K562 (cell line): Measurements from ENCODE around the gene RYR3. TPM values are rescaled to one million over a fixed set of nuclear protein-coding genes. Genes with fewer than 3 reads are reported as not detected.

Experiments used
- ATAC-seq: fragments of 200-7000 bp; cut with Tn5 transposase; 3 replicates; pipeline ENCODE4 v1.9.1; 2020; ENCODE audit warnings: moderate library complexity
- BruUV-seq: library from RNA; stranded (reverse); fragments of 400-500 nt; replicated peaks from 2 replicates; lab custom pipeline; 2021; lab: Mats Ljungman, UMichigan
- CTCF ChIA-PET: fragments of 300-600 bp; formaldehyde crosslinking; extraction: SDS; loops from one replicate; lab custom pipeline; 2021; ENCODE audit warnings: low intra/inter-chr PET ratio; lab: Yijun Ruan, JAX
- POLR2A ChIA-PET: fragments of 300-600, 350-650 bp; sonication (Branson Sonifier 250); formaldehyde crosslinking; extraction: SDS; loops from one replicate; lab custom pipeline; 2021; ENCODE audit warnings: antibody characterized with exemption, inconsistent platforms; lab: Yijun Ruan, JAX
- DNase-seq, 4 experiments: peaks; one replicate each; pipeline versions ENCODE4 v3.0.0 to v3.0.0-alpha.2; 2011 to 2018; ENCODE audit warnings: low spot score in 3 of 4, mixed read lengths in 3 of 4; ENCODE audit errors: extremely low read depth in 1 of 4
- FAIRE-seq: peaks from 2 replicates; lab custom pipeline; 2011; peaks lifted over from hg19 to GRCh38; lab: Jason Lieb, UNC
- H2AFZ ChIP-seq: 2 replicates; pipeline ENCODE4 v1.6.0; 2011; ENCODE audit warnings: low read depth, low read length, control low read depth, inconsistent platforms
- H3K27ac ChIP-seq: fragments of 200-600 bp; 3 replicates; pipeline ENCODE4 v1.8.0; 2011; ENCODE audit warnings: low read depth, mild to moderate bottlenecking, control low read depth, inconsistent platforms, low read length, moderate library complexity, mixed read lengths; ENCODE audit errors: extremely low read depth
- H3K27me3 ChIP-seq, 2 experiments: fragments of 300-600 bp in 1 of 2; 2 replicates in 1 of 2; 3 replicates in 1 of 2; pipeline versions ENCODE4 v1.6.0 to v1.8.0; 2011; ENCODE audit warnings: inconsistent platforms in 2 of 2, low read length in 2 of 2, mild to moderate bottlenecking in 1 of 2, mixed read lengths in 1 of 2, moderate library complexity in 1 of 2; ENCODE audit not compliant: control insufficient read depth in 2 of 2, insufficient read depth in 2 of 2
- H3K36me3 ChIP-seq: fragments of 300-600 bp; 3 replicates; pipeline ENCODE4 v1.8.0; 2011; ENCODE audit warnings: mild to moderate bottlenecking, low read length, inconsistent platforms; ENCODE audit not compliant: control insufficient read depth, insufficient read depth
- H3K4me1 ChIP-seq, 2 experiments: fragments of 200-600 bp in 1 of 2; replicated peaks in 1 of 2; 2 replicates in 1 of 2; 3 replicates in 1 of 2; pipeline versions ENCODE4 v1.5.1 to v1.8.0; 2011; ENCODE audit warnings: inconsistent platforms in 2 of 2, low read length in 2 of 2, mild to moderate bottlenecking in 1 of 2, mixed read lengths in 1 of 2, moderate library complexity in 1 of 2; ENCODE audit not compliant: control insufficient read depth in 2 of 2, insufficient read depth in 2 of 2
- H3K4me2 ChIP-seq: 2 replicates; pipeline ENCODE4 v1.6.1; 2011; ENCODE audit warnings: low read length, control low read depth, inconsistent platforms, mixed read lengths; ENCODE audit not compliant: insufficient read depth
- H3K4me3 ChIP-seq: fragments of 200-600 bp; sonication (generic), shearing (Covaris generic); 2 replicates; pipeline ENCODE4 v1.5.1; 2016; ENCODE audit warnings: control low read depth, inconsistent platforms
- H3K79me2 ChIP-seq: fragments of 200-600 bp; 3 replicates; pipeline ENCODE4 v1.8.0; 2011; ENCODE audit warnings: low read length, inconsistent platforms; ENCODE audit not compliant: control insufficient read depth, insufficient read depth
- H3K9ac ChIP-seq, 2 experiments: 2 replicates each; pipeline versions ENCODE4 v1.6.0 to v1.6.1; 2011; ENCODE audit warnings: low read depth in 2 of 2, low read length in 2 of 2, control low read depth in 1 of 2, inconsistent platforms in 1 of 2, mild to moderate bottlenecking in 1 of 2, mixed read lengths in 1 of 2; ENCODE audit not compliant: insufficient read depth in 1 of 2
- H3K9me1 ChIP-seq: one replicate; pipeline ENCODE4 v1.6.0; 2011; ENCODE audit warnings: inconsistent platforms, mild to moderate bottlenecking, low read length, moderate library complexity; ENCODE audit not compliant: control insufficient read depth, insufficient read depth
- H3K9me3 ChIP-seq: replicated peaks from 2 replicates; pipeline ENCODE4 v1.5.1; 2011; ENCODE audit warnings: low read depth, low read length, inconsistent platforms; ENCODE audit not compliant: control insufficient read depth, insufficient read depth
- H4K20me1 ChIP-seq: replicated peaks from 2 replicates; pipeline ENCODE4 v1.6.1; 2011; ENCODE audit warnings: low read length, inconsistent platforms, mixed read lengths; ENCODE audit not compliant: control insufficient read depth, insufficient read depth
- ADNP ChIP-seq: fragments of 200-800 bp; sonication (Bioruptor generic); IDR thresholded peaks from 2 replicates; pipeline ENCODE4 v1.6.1; 2016; ENCODE audit warnings: missing genetic modification characterization, missing compliant biosample characterization
- ARID1B ChIP-seq: fragments of 450-650 bp; IDR thresholded peaks from 2 replicates; pipeline ENCODE4 v1.6.1; 2016; ENCODE audit warnings: antibody characterized with exemption, mild to moderate bottlenecking, inconsistent platforms
- KLF1 ChIP-seq: fragments of 450-650 bp; IDR thresholded peaks from 2 replicates; pipeline ENCODE4 v1.6.1; 2016; ENCODE audit warnings: missing genetic modification characterization, missing compliant biosample characterization
- KLF16 ChIP-seq: IDR thresholded peaks from 2 replicates; pipeline ENCODE4 v1.6.1; 2016; ENCODE audit warnings: antibody characterized with exemption
- NFRKB ChIP-seq: fragments of 450-650 bp; IDR thresholded peaks from 2 replicates; pipeline ENCODE4 v1.6.1; 2016; ENCODE audit warnings: low read depth
- SLC30A9 ChIP-seq: fragments of 250-450 bp; sonication (Bioruptor Pico); IDR thresholded peaks from 2 replicates; pipeline ENCODE4 v1.8.0; 2022; ENCODE audit warnings: mild to moderate bottlenecking, moderate library complexity
- TEAD2 ChIP-seq: fragments of 450-650 bp; IDR thresholded peaks from 2 replicates; pipeline ENCODE4 v1.6.1; 2016; ENCODE audit warnings: missing genetic modification characterization, control low read depth, missing compliant biosample characterization
- WHSC1 ChIP-seq: IDR thresholded peaks from one replicate; pipeline ENCODE4 v1.6.1; 2012; ENCODE audit warnings: low read length, control low read depth, inconsistent platforms
- ZNF197 ChIP-seq: fragments of 200-800 bp; sonication (Bioruptor generic); IDR thresholded peaks from 2 replicates; pipeline ENCODE4 v1.6.1; 2016; ENCODE audit warnings: low read depth, missing genetic modification characterization, missing compliant biosample characterization
- ZNF444 ChIP-seq: fragments of 250-450 bp; sonication (Bioruptor Pico); IDR thresholded peaks from 2 replicates; pipeline ENCODE4 v1.4.0; 2020; ENCODE audit warnings: mild to moderate bottlenecking, moderate library complexity
- ZNF584 ChIP-seq: fragments of 200-800 bp; sonication (Bioruptor generic); IDR thresholded peaks from 2 replicates; pipeline ENCODE4 v1.6.1; 2016; ENCODE audit warnings: low read depth, mild to moderate bottlenecking, missing genetic modification characterization, missing compliant biosample characterization
- ZNF76 ChIP-seq: fragments of 250-450 bp; sonication (Bioruptor Pico); IDR thresholded peaks from 2 replicates; pipeline ENCODE4 v1.4.0; 2020; ENCODE audit warnings: mild to moderate bottlenecking, moderate library complexity, borderline replicate concordance
- WGBS: fragments of 100-300 bp; shearing (Covaris generic); methylation state at CpG from one replicate; pipeline ENCODE4 v1.1.6; 2016; ENCODE audit warnings: low coverage, mixed read lengths; ENCODE audit not compliant: insufficient coverage; ENCODE audit errors: missing lambda C conversion rate; 5-methylcytosine and 5-hydroxymethylcytosine counted together
- in situ Hi-C: fragments of 300-500 bp; cut with MboI; formaldehyde crosslinking; loops from 4 replicates; pipeline ENCODE4 v1.15.0; 2018; ENCODE audit warnings: inconsistent platforms, mixed read lengths
- intact Hi-C: fragments of 100-400 bp; cut with micrococcal nuclease; formaldehyde crosslinking; loops from 2 replicates; pipeline ENCODE4 v1.14.2; 2022
- polyA plus RNA-seq, 8 experiments: library from polyadenylated mRNA; depleted of rRNA in 4 of 8; stranded (reverse) in 5 of 8; unstranded in 3 of 8; fragments of >200 nt; fragmentation: Nextera tagmentation in 2 of 8; fragmentation: Illumina TruSeq in 1 of 8; extraction: Ambion mirVana in 2 of 8; extraction: Trizol in 1 of 8; gene quantifications; 2 replicates each; pipeline versions ENCODE4 v1.2.1 to v1.2.3, GENCODE V29; 2011 to 2014; ENCODE audit warnings: inconsistent platforms in 1 of 8, missing spikeins in 1 of 8
- total RNA-seq, 7 experiments: library from RNA; depleted of rRNA in 6 of 7; stranded (reverse); fragments of >200 nt in 6 of 7; fragmentation: Illumina TruSeq in 2 of 7; extraction: Trizol in 2 of 7; gene quantifications; 2 replicates each; pipeline versions ENCODE4 v1.2.1 to v1.2.3, GENCODE V29; 2011 to 2021; ENCODE audit warnings: low replicate concordance in 1 of 7
- TF ChIP-seq, protein P1 (sequence below): fragments of 450-650 bp; conservative IDR thresholded peaks from 2 replicates; pipeline ENCODE4 v1.6.1; 2016; ENCODE audit warnings: missing genetic modification characterization, low read depth, mild to moderate bottlenecking, missing compliant biosample characterization, moderate library complexity

The RYR3 gene
- total and polyA plus RNA-seq, 9 of the 15 experiments (the other 6 are each of a cell fraction or from before 2014, with no cell fraction given), result 0.04 TPM; not detected in 8

DNA sequence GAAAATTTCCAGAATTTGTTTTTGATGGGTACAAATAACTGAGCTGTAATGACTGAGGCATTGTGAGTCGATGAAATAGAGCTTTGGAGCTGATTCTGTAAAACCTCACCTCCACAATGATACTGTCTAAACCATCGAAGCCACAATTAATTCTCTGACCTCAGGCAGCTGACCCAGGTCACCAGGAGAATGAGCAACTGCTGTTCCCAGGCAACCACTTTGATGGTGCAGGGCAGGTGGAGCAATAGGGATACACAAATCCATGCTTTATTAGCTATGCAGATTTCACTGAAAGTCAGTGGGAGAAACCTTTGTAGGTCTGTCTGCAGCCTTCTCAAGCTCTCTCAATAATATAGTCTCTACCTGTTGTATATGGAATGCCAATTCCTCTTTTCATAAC lies 204.4 kb downstream of the RYR3 start:
- TF ChIP-seq, protein P1, sequence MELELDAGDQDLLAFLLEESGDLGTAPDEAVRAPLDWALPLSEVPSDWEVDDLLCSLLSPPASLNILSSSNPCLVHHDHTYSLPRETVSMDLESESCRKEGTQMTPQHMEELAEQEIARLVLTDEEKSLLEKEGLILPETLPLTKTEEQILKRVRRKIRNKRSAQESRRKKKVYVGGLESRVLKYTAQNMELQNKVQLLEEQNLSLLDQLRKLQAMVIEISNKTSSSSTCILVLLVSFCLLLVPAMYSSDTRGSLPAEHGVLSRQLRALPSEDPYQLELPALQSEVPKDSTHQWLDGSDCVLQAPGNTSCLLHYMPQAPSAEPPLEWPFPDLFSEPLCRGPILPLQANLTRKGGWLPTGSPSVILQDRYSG (tag), result no peak
- TF ChIP-seq ZNF197 (CRISPR knock-in tag) (no peak), WHSC1 (no peak), SLC30A9 (CRISPR knock-in tag) (no peak), NFRKB (no peak), KLF1 (tag) (no peak), ZNF76 (CRISPR knock-in tag) (no peak), ZNF584 (CRISPR knock-in tag) (no peak), ZNF444 (CRISPR knock-in tag) (no peak), ARID1B (no peak), KLF16 (no peak), ADNP (tag) (no peak), TEAD2 (no peak)
- no TSS peak for BruUV-seq
- Histone ChIP-seq H3K27ac (no peak overlapping the region), H3K9me3 (no peaks in the 10 kb centered on the region), H3K9ac (no peak overlapping the region), H3K4me2 (no peak overlapping the region), H2AFZ (no peak overlapping the region), H4K20me1 (no peaks in the 10 kb centered on the region), H3K4me1 (no peaks in the 10 kb centered on the region), H3K36me3 (no peaks in the 10 kb centered on the region), H3K79me2 (no peaks in the 10 kb centered on the region), H3K9me1 (no peaks in the 10 kb centered on the region), H3K27me3 (peaks cover 0 to 3% of the 10 kb centered on the region in 2 experiments; a peak in 2 of 5 replicates), H3K4me3 (no peak overlapping the region)
- ChIA-PET CTCF (no interaction called here), POLR2A (no interaction called here)
- FAIRE-seq (no peak), DNase-seq (no peak), ATAC-seq (no peak)
- intact Hi-C loops, result no loop called here
- in situ Hi-C loops, result no loop called here
- 0% methylated on average over 2 of the region's 2 CpGs for WGBS
